Thymus (tissue), 11 donors: ENCODE measurements around the gene ACAD9. TPM values are rescaled to one million over a fixed set of nuclear protein-coding genes. Genes with fewer than 3 reads are reported as not detected.

Experiments used
- DNase-seq, 9 donors: peaks; one replicate each; pipeline ENCODE4 v3.0.0-alpha.2; 2013; ENCODE audit warnings: low spot score in 9 of 9, low read depth in 6 of 9, missing footprints in 1 of 9
- H3K27ac ChIP-seq, 2 donors: one replicate each; pipeline ENCODE4 v1.5.1; 2013; ENCODE audit warnings: control low read depth in 1 of 2, low read depth in 1 of 2, low read length in 1 of 2, mild to moderate bottlenecking in 1 of 2, moderate library complexity in 1 of 2
- H3K27me3 ChIP-seq, 2 donors: one replicate each; pipeline ENCODE4 v1.5.1; 2013; ENCODE audit warnings: low read length in 1 of 2; ENCODE audit not compliant: control insufficient read depth in 2 of 2, insufficient read depth in 1 of 2
- H3K36me3 ChIP-seq, 2 donors: one replicate each; pipeline ENCODE4 v1.5.1; 2013; ENCODE audit warnings: low read length in 1 of 2, mild to moderate bottlenecking in 1 of 2, moderate library complexity in 1 of 2; ENCODE audit not compliant: control insufficient read depth in 2 of 2, insufficient read depth in 2 of 2
- H3K4me1 ChIP-seq, 2 donors: one replicate each; pipeline ENCODE4 v1.5.1; 2013; ENCODE audit warnings: low read length in 2 of 2; ENCODE audit not compliant: control insufficient read depth in 2 of 2, insufficient read depth in 2 of 2
- H3K4me3 ChIP-seq, 2 donors: one replicate each; pipeline ENCODE4 v1.5.1; 2013; ENCODE audit warnings: low read length in 2 of 2, control low read depth in 1 of 2, mild to moderate bottlenecking in 1 of 2
- H3K9me3 ChIP-seq, 2 donors: one replicate each; pipeline ENCODE4 v1.5.1; 2013; ENCODE audit warnings: low read length in 1 of 2, mild to moderate bottlenecking in 1 of 2; ENCODE audit not compliant: control insufficient read depth in 2 of 2, insufficient read depth in 1 of 2
- WGBS: extraction: QIAGEN DNeasy Blood & Tissue Kit; methylation state at CpG from one replicate; pipeline ENCODE4 v1.1.7; 2013; 5-methylcytosine and 5-hydroxymethylcytosine counted together
- polyA plus RNA-seq: library from polyadenylated mRNA; stranded (reverse); fragments of 200-250 nt; gene quantifications from one replicate; pipeline ENCODE4 v1.2.3, GENCODE V29; 2013
- total RNA-seq: library from RNA; stranded (reverse); fragments of 120-200 nt; gene quantifications from one replicate; pipeline ENCODE4 v1.2.4, GENCODE V29; 2013
- donor health status: healthy.

The ACAD9 gene
- total and polyA plus RNA-seq, 2 donors: 23.8 to 25.4 TPM

DNA sequence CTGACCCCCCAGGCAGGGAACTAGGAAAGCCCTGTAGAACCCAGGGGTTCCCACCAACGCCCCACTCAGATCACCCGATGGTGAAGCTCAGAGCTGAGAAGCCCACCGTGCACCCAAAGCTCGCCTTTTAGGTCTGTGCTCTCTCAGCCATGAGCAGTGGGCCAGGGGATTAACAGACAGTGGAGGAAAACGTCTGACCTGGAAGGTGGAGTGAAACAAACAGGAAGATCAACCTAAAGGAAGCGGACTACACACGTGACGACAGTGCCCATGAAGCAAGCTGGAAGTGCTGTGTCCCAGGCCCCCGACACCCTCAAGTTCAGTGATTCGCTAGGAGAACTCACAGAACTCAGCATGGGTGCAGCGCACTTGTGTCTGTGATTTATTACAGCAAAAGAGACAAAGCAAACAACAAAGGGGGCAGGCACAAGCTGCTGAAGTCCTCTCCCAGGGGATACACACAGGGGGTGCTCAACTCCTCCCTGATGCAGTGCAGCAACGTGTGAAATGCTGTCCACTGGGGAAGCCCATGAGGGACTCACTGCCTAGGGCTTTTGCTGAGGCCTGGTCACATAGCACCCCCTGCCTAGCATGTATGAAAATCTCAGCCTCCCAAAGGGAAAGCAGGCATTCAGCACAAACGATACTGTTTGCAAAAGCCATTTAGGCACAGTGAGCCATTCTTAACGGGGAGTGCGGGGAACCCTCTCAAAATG is 71.0 kb downstream of the ACAD9 start:
- WGBS: 91% methylated on average over 15 of the region's 15 CpGs
- Histone ChIP-seq H3K4me1 (no peaks in the 10 kb centered on the region), H3K27me3 (no peaks in the 10 kb centered on the region), H3K36me3 (peaks cover 0 to 3% of the 10 kb centered on the region in 2 donors), H3K27ac (no peak overlapping the region), H3K4me3 (no peak overlapping the region), H3K9me3 (no peaks in the 10 kb centered on the region)
- DNase-seq: peak in 1 of 9 donors; percentile 25

DNA sequence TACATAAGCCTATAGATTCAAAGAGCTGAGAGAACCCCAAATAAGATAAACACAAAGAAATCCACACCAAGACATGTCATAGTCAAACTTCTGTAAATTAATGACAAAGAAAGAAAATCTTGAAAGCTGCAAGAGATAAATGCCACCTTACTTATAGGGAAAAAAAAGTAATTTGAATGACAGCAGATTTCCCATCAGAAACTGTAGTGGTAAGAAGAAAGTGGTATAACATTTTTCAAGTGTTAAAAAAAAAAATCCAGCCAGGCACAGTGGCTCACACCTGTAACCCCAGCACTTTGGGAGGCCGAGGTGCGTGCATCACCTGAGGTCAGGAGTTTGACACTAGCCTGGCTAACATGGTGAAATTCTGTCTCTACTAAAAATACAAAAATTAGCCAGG is 77.0 kb downstream of the ACAD9 start:
- WGBS: 99% methylated on average over 2 of the region's 2 CpGs
- H3K4me1 ChIP-seq: no peaks in the 10 kb centered on the region

More for the DNA sequence above, 77.0 kb downstream of the ACAD9 start:
- no peaks in the 10 kb centered on the region for H3K27me3 ChIP-seq
- no peak overlapping the region for H3K27ac ChIP-seq
- no peak overlapping the region for H3K4me3 ChIP-seq
- no peak for DNase-seq
- H3K9me3 ChIP-seq: peaks cover 0 to 4% of the 10 kb centered on the region in 2 donors
- H3K36me3 ChIP-seq: no peaks in the 10 kb centered on the region

Other genes with a start within 250 kb of the ACAD9 start
- 175 TPM for gene RPN1, start 228.8 kb upstream of the ACAD9 start, total RNA-seq
- 103 TPM for gene RPN1, start 228.8 kb upstream of the ACAD9 start, polyA plus RNA-seq
- 42.9 TPM for gene RAB7A, start 153.4 kb upstream of the ACAD9 start, total RNA-seq
- 167 TPM for gene RAB7A, start 153.4 kb upstream of the ACAD9 start, polyA plus RNA-seq
- gene CFAP92, start 114.5 kb downstream of the ACAD9 start, total RNA-seq: 10.0 TPM
- 2.0 TPM for gene CFAP92, start 114.5 kb downstream of the ACAD9 start, polyA plus RNA-seq
- gene EFCC1, start 121.7 kb downstream of the ACAD9 start, total RNA-seq: 1.0 TPM
- 1.5 TPM for gene EFCC1, start 121.7 kb downstream of the ACAD9 start, polyA plus RNA-seq
- gene GP9, start 181.2 kb downstream of the ACAD9 start, total RNA-seq: 0.14 TPM
- gene GP9, start 181.2 kb downstream of the ACAD9 start, polyA plus RNA-seq: 0.02 TPM
- 12.8 TPM for gene RAB43, start 242.2 kb downstream of the ACAD9 start, total RNA-seq
- gene RAB43, start 242.2 kb downstream of the ACAD9 start, polyA plus RNA-seq: 21.2 TPM